Nephron progenitor cell (in vitro differentiated cells): Measurements from ENCODE around the gene AFF1.

Experiments used
- DNase-seq: peaks from one replicate; pipeline ENCODE4 v3.0.0; 2021
- H3K27ac Mint-ChIP-seq: 2 replicates; pipeline ENCODE4 v1.8.0; 2021; ENCODE audit warnings: mild to moderate bottlenecking, moderate library complexity, mixed read lengths
- H3K27me3 Mint-ChIP-seq: 2 replicates; pipeline ENCODE4 v1.8.0; 2021; ENCODE audit warnings: mild to moderate bottlenecking, low read depth, mixed read lengths; ENCODE audit not compliant: poor library complexity
- H3K36me3 Mint-ChIP-seq: 2 replicates; pipeline ENCODE4 v1.8.0; 2021; ENCODE audit warnings: low read depth, mixed read lengths
- H3K4me1 Mint-ChIP-seq: 2 replicates; pipeline ENCODE4 v1.8.0; 2021; ENCODE audit warnings: mixed read lengths
- H3K4me3 Mint-ChIP-seq: 2 replicates; pipeline ENCODE4 v1.8.0; 2021; ENCODE audit warnings: mild to moderate bottlenecking, moderate library complexity, mixed read lengths
- H3K9me3 Mint-ChIP-seq: 2 replicates; pipeline ENCODE4 v1.8.0; 2021; ENCODE audit warnings: mild to moderate bottlenecking, moderate library complexity, mixed read lengths
- CTCF ChIP-seq: fragments of 200-600 bp; sonication (generic); IDR thresholded peaks from 2 replicates; pipeline ENCODE4 v1.5.0; 2021; ENCODE audit warnings: antibody characterized with exemption

Gene AFF1

GRCh38 chr4:87087420-87087819 is 152.6 kb downstream of the AFF1 start:
- no peak overlapping the region for H3K4me3 Mint-ChIP-seq
- peaks cover 63% of the 10 kb centered on the region for H3K4me1 Mint-ChIP-seq
- H3K27ac Mint-ChIP-seq, result peak overlapping the region; percentile 46

GRCh38 chr4:87088186-87088585 is 153.4 kb downstream of the AFF1 start:
- H3K27ac Mint-ChIP-seq, result peak overlapping the region; percentile 18
- no peak overlapping the region for H3K4me3 Mint-ChIP-seq
- H3K36me3 Mint-ChIP-seq, result peaks cover 54% of the 10 kb centered on the region
- peaks cover 71% of the 10 kb centered on the region for H3K4me1 Mint-ChIP-seq
- no peaks in the 10 kb centered on the region for H3K27me3 Mint-ChIP-seq
- no peak for DNase-seq
- no peaks in the 10 kb centered on the region for H3K9me3 Mint-ChIP-seq
- TF ChIP-seq CTCF, result no peak

More at GRCh38 chr4:87087420-87087819, 152.6 kb downstream of the AFF1 start:
- Mint-ChIP-seq H3K36me3 (peaks cover 51% of the 10 kb centered on the region), H3K27me3 (no peaks in the 10 kb centered on the region), H3K9me3 (no peaks in the 10 kb centered on the region)
- TF ChIP-seq CTCF, result no peak
- DNase-seq, result no peak

GRCh38 chr4:87089368-87089767 is 154.6 kb downstream of the AFF1 start:
- H3K4me1 Mint-ChIP-seq, result peaks cover 73% of the 10 kb centered on the region
- no peaks in the 10 kb centered on the region for H3K27me3 Mint-ChIP-seq
- TF ChIP-seq CTCF, result no peak
- no peak for DNase-seq
- no peaks in the 10 kb centered on the region for H3K9me3 Mint-ChIP-seq
- peak overlapping the region; percentile 67 for H3K27ac Mint-ChIP-seq
- H3K36me3 Mint-ChIP-seq, result peaks cover 45% of the 10 kb centered on the region
- H3K4me3 Mint-ChIP-seq, result peak overlapping the region; percentile 54

GRCh38 chr4:87090305-87090704 is 155.5 kb downstream of the AFF1 start:
- no peak overlapping the region for H3K27ac Mint-ChIP-seq
- no peak for DNase-seq
- peaks cover 65% of the 10 kb centered on the region for H3K4me1 Mint-ChIP-seq
- peaks cover 45% of the 10 kb centered on the region for H3K36me3 Mint-ChIP-seq
- H3K27me3 Mint-ChIP-seq, result no peaks in the 10 kb centered on the region
- H3K9me3 Mint-ChIP-seq, result no peaks in the 10 kb centered on the region
- no peak overlapping the region for H3K4me3 Mint-ChIP-seq
- TF ChIP-seq CTCF, result no peak

GRCh38 chr4:87092389-87093141 is 157.8 kb downstream of the AFF1 start:
- H3K4me1 Mint-ChIP-seq, result peaks cover 56% of the 10 kb centered on the region
- no peak for DNase-seq
- peaks cover 40% of the 10 kb centered on the region for H3K36me3 Mint-ChIP-seq
- no peaks in the 10 kb centered on the region for H3K9me3 Mint-ChIP-seq
- H3K4me3 Mint-ChIP-seq, result no peak overlapping the region
- TF ChIP-seq CTCF, result no peak
- H3K27ac Mint-ChIP-seq, result peak overlapping the region; percentile 71
- H3K27me3 Mint-ChIP-seq, result no peaks in the 10 kb centered on the region
